Activated CD4-positive, alpha-beta T cell treated with anti-CD3 and anti-CD28 coated beads, Interleukin-2, amount 50 U/mL, for 4 hours (primary cell): ENCODE data around the gene MOXD1.

Source experiments
- DNase-seq, 2 experiments: peaks; one replicate each; pipeline ENCODE4 v3.0.0-alpha.2; 2020

MOXD1 gene

GRCh38 chr6:132399376-132400074 is 1.8 kb downstream of the MOXD1 start:
- DNase-seq = no peak

GRCh38 chr6:132395015-132395597 is 6.2 kb downstream of the MOXD1 start:
- DNase-seq = no peak

- no peak for DNase-seq
These were observed 8.5 kb downstream of the MOXD1 start for GRCh38 chr6:132392792-132393191.

GRCh38 chr6:132392270-132392646 is 9.0 kb downstream of the MOXD1 start:
- DNase-seq = no peak

- DNase-seq = no peak
These were observed 9.6 kb downstream of the MOXD1 start for GRCh38 chr6:132391391-132392269.

- DNase-seq = no peak
These were observed 10.8 kb downstream of the MOXD1 start for GRCh38 chr6:132390451-132390850.

GRCh38 chr6:132390017-132390416 is 11.3 kb downstream of the MOXD1 start:
- DNase-seq = no peak

GRCh38 chr6:132388291-132388690 is 13.0 kb downstream of the MOXD1 start:
- DNase-seq = no peak

GRCh38 chr6:132382630-132383175 is 18.6 kb downstream of the MOXD1 start:
- DNase-seq = no peak

- no peak for DNase-seq
These were observed 19.9 kb downstream of the MOXD1 start for GRCh38 chr6:132381381-132381780.

GRCh38 chr6:132380358-132381029 is 20.8 kb downstream of the MOXD1 start:
- DNase-seq = no peak

GRCh38 chr6:132369526-132369925 is 31.7 kb downstream of the MOXD1 start:
- no peak for DNase-seq

- DNase-seq = no peak
These were observed 32.3 kb downstream of the MOXD1 start for GRCh38 chr6:132368916-132369481.

- no peak for DNase-seq
These were observed 35.9 kb downstream of the MOXD1 start for GRCh38 chr6:132365281-132365907.

- DNase-seq = no peak
These were observed 36.8 kb downstream of the MOXD1 start for GRCh38 chr6:132364306-132365074.

- DNase-seq = no peak
These were observed 38.7 kb downstream of the MOXD1 start for GRCh38 chr6:132362442-132363185.

GRCh38 chr6:132361101-132361500 is 40.2 kb downstream of the MOXD1 start:
- no peak for DNase-seq

GRCh38 chr6:132359886-132360285 is 41.4 kb downstream of the MOXD1 start:
- DNase-seq = no peak

GRCh38 chr6:132357120-132357519 is 44.2 kb downstream of the MOXD1 start:
- DNase-seq = no peak

- peak; percentile 1 to 13 for DNase-seq
These were observed 46.6 kb downstream of the MOXD1 start for GRCh38 chr6:132354517-132355167.
